OCI-LY1 (cell line): ENCODE measurements around the gene DRC1.

ENCODE experiments used
- H2AFZ ChIP-seq: fragments of 200-600 bp; sonication (generic), shearing (Covaris generic); 2 replicates; pipeline ENCODE4 v1.6.0; 2014; ENCODE audit warnings: antibody characterized with exemption, mild to moderate bottlenecking, low read length
- H3F3A ChIP-seq: fragments of 200-600 bp; sonication (generic), shearing (Covaris generic); 2 replicates; pipeline ENCODE4 v1.6.0; 2014; ENCODE audit warnings: mild to moderate bottlenecking, antibody characterized with exemption, low read length, moderate library complexity; ENCODE audit not compliant: insufficient read depth
- H3K27ac ChIP-seq: fragments of 200-600 bp; sonication (generic); 2 replicates; pipeline ENCODE4 v1.5.1; 2014; ENCODE audit warnings: low read length, mixed run types, mild to moderate bottlenecking, low read depth; ENCODE audit not compliant: poor library complexity, severe bottlenecking
- H3K27me3 ChIP-seq: fragments of 200-600 bp; sonication (generic); 2 replicates; pipeline ENCODE4 v1.6.0; 2014; ENCODE audit warnings: antibody characterized with exemption, mild to moderate bottlenecking, low read length, moderate library complexity; ENCODE audit not compliant: insufficient read depth
- H3K36me3 ChIP-seq: fragments of 200-600 bp; sonication (generic); 2 replicates; pipeline ENCODE4 v1.6.1; 2014; ENCODE audit warnings: mild to moderate bottlenecking, antibody characterized with exemption, low read length, moderate library complexity, mixed read lengths; ENCODE audit not compliant: insufficient read depth
- H3K4me1 ChIP-seq: fragments of 200-600 bp; sonication (generic); 2 replicates; pipeline ENCODE4 v1.5.1; 2014; ENCODE audit warnings: mild to moderate bottlenecking, low read length, moderate library complexity; ENCODE audit not compliant: insufficient read depth, severe bottlenecking
- H3K4me2 ChIP-seq: fragments of 200-600 bp; sonication (generic), shearing (Covaris generic); 2 replicates; pipeline ENCODE4 v1.6.1; 2014; ENCODE audit warnings: low read length
- H3K4me3 ChIP-seq: fragments of 200-600 bp; sonication (generic); 2 replicates; pipeline ENCODE4 v1.5.1; 2014; ENCODE audit warnings: low read length, low read depth, mild to moderate bottlenecking, mixed read lengths; ENCODE audit not compliant: poor library complexity, severe bottlenecking
- H3K79me2 ChIP-seq: fragments of 200-600 bp; shearing (Covaris generic); 2 replicates; pipeline ENCODE4 v1.6.1; 2016; ENCODE audit warnings: mixed run types, low read length, mixed read lengths; ENCODE audit not compliant: insufficient read depth
- H3K9ac ChIP-seq: fragments of 200-600 bp; sonication (generic), shearing (Covaris generic); 2 replicates; pipeline ENCODE4 v1.6.1; 2014; ENCODE audit warnings: mild to moderate bottlenecking, low read length, mixed read lengths
- H3K9me2 ChIP-seq: fragments of 200-600 bp; sonication (generic), shearing (Covaris generic); 2 replicates; pipeline ENCODE4 v1.6.1; 2014; ENCODE audit warnings: low read depth, mild to moderate bottlenecking, low read length, mixed read lengths
- H3K9me3 ChIP-seq: fragments of 200-600 bp; shearing (Covaris generic); 2 replicates; pipeline ENCODE4 v1.6.1; 2014; ENCODE audit warnings: low read length, mixed read lengths
- H4K20me1 ChIP-seq: fragments of 200-600 bp; sonication (generic), shearing (Covaris generic); 2 replicates; pipeline ENCODE4 v1.6.0; 2016; ENCODE audit warnings: mild to moderate bottlenecking, low read length; ENCODE audit not compliant: insufficient read depth
- CTCF ChIP-seq: fragments of 200-600 bp; sonication (generic), shearing (Covaris generic); IDR thresholded peaks from 2 replicates; pipeline ENCODE4 v1.5.1; 2017; ENCODE audit warnings: mild to moderate bottlenecking, antibody characterized with exemption, low read length, moderate library complexity, mixed read lengths
- EZH2 ChIP-seq: fragments of 200-600 bp; sonication (generic), shearing (Covaris generic); IDR thresholded peaks from 2 replicates; pipeline ENCODE4 v1.8.0; 2017; ENCODE audit warnings: borderline replicate concordance, mixed run types, mild to moderate bottlenecking, antibody characterized with exemption, low read length, moderate library complexity, mixed read lengths

Gene DRC1

DNA sequence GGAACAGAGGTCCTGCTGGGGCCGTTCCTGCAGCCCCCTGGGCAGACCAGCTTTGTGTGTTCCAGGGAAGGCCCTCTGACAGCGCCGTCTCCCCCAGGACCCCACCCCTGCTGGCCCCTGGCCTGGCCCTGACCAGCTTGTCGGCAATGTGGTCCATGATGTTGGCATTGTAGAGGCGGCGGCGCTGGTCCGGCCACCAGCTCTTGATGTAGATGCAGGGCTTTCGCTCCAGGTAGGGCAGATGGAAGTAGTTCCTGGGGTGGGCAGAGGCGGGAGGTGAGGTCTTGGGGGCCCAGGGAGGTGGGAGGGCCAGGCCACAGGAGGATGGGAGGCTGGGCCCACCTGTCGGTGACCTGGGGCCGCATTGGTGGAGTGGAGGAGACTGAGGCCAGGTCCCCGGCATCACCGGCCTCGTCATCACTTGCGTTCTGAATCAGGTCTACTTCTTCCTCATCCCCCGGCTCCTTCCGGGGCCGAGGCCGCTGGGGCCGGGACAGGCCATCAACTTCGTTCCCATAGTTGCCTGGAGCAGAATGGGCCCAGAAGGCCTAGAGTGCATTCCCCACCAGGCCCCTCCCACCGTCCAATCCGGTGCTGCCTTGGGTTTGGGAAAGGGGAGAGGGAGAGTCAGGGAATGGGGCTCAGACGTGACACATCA lies 77.5 kb downstream of the DRC1 start:
- Histone ChIP-seq H3K9me2 (no peaks in the 10 kb centered on the region), H3F3A (no peaks in the 10 kb centered on the region), H3K27ac (no peak overlapping the region), H2AFZ (no peak overlapping the region), H3K79me2 (no peaks in the 10 kb centered on the region), H3K9ac (no peak overlapping the region), H4K20me1 (no peaks in the 10 kb centered on the region), H3K4me1 (no peaks in the 10 kb centered on the region), H3K9me3 (no peaks in the 10 kb centered on the region), H3K36me3 (no peaks in the 10 kb centered on the region), H3K4me3 (no peak overlapping the region), H3K27me3 (no peaks in the 10 kb centered on the region), H3K4me2 (no peak overlapping the region)
- TF ChIP-seq CTCF, result no peak
- TF ChIP-seq EZH2, result no peak

- no peak overlapping the region for H3K9ac ChIP-seq
- H3K27ac ChIP-seq, result no peak overlapping the region
- H3K4me1 ChIP-seq, result no peaks in the 10 kb centered on the region
- no peaks in the 10 kb centered on the region for H3K9me2 ChIP-seq
- H3K9me3 ChIP-seq, result no peaks in the 10 kb centered on the region
- H3K4me3 ChIP-seq, result no peak overlapping the region
- H3F3A ChIP-seq, result no peaks in the 10 kb centered on the region
- no peaks in the 10 kb centered on the region for H3K36me3 ChIP-seq
- no peak overlapping the region for H2AFZ ChIP-seq
- H3K79me2 ChIP-seq, result no peaks in the 10 kb centered on the region
- no peak for TF ChIP-seq EZH2
- TF ChIP-seq CTCF, result no peak
- no peak overlapping the region for H3K4me2 ChIP-seq
- H4K20me1 ChIP-seq, result no peaks in the 10 kb centered on the region
- H3K27me3 ChIP-seq, result no peaks in the 10 kb centered on the region
Observed at GRCh38 chr2:26479789-26480565, 78.3 kb downstream of the DRC1 start.

DNA sequence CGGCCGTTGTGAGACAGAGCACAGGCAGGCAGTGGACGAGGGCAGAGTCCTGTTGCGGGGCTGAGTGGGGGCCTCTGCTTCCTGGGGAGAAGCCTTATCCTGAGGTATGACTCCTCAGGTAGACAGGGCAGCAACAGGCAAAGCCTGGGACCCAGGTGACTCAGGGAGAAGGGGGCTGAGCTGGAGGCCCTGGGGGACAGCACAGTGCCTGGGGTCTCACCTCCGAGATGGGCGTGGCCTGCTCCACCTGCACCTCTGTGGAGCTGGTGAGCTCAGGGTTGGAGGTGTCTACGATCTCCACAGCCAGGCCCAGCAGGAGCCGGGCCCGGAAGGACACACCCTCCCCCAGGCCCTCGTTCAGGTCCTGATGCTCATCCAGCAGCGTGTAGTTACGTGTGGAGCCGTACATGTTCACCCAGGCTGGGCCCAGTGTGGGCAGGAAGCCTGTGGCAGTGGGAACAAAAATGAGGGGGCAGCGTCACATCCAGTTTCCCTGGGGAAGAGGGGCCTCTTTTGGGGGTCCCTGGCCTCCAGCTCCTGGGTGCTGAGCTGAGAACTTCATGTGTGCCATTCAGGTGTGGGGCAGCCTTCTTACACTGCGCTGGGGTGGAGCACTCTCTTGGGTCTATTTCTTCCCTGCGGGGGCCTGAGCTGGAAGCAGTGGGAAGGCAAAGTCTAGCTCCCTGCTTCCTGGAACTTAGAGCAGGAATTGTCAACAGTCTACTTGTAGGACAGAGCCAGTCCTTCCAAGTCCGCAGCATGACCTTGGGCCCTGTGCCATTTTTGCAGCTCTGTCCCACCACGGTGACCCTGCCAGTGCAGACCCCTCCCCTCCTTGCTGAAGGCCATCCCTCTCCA lies 79.1 kb downstream of the DRC1 start:
- H3K4me3 ChIP-seq, result no peak overlapping the region
- no peaks in the 10 kb centered on the region for H3K9me3 ChIP-seq
- no peak overlapping the region for H2AFZ ChIP-seq
- H3K27ac ChIP-seq, result no peak overlapping the region
- no peaks in the 10 kb centered on the region for H3K27me3 ChIP-seq
- H3K79me2 ChIP-seq, result no peaks in the 10 kb centered on the region
- no peaks in the 10 kb centered on the region for H3K36me3 ChIP-seq
- TF ChIP-seq CTCF (no peak), EZH2 (no peak)
- H3K4me1 ChIP-seq, result no peaks in the 10 kb centered on the region
- no peaks in the 10 kb centered on the region for H4K20me1 ChIP-seq
- H3K9ac ChIP-seq, result no peak overlapping the region
- no peaks in the 10 kb centered on the region for H3F3A ChIP-seq
- H3K9me2 ChIP-seq, result no peaks in the 10 kb centered on the region
- no peak overlapping the region for H3K4me2 ChIP-seq
